ENCODE results near the gene COQ2.

- TF ChIP-seq CTCF (conservative IDR thresholded peaks at IDR 0.05; ENCODE audit: low read depth, low read length) (no peak), EZH2 (IDR thresholded peaks at IDR 0.05; ENCODE audit: borderline replicate concordance, low read depth, low read length, poor library complexity, severe bottlenecking) (no peak)
Measured at GRCh38 chr4:83272900-83273299, 11.7 kb downstream of the COQ2 start.

Data from A673 (cell line).